ENCODE data around the gene ZC3H7B. TPM values are rescaled to one million over a fixed set of nuclear protein-coding genes. Genes with fewer than 3 reads are reported as not detected.
"Not testable (repeated sequence)": the region's sequence is repeated elsewhere in the genome, so short reads cannot be mapped to it uniquely, and the experiment has no call there.

The ZC3H7B gene
- total RNA-seq, 1 donor from 2014 or later: 47.6 TPM

- peak; percentile 99 for ATAC-seq
- DNase-seq: peak; percentile 99
- intact Hi-C loops (cut with micrococcal nuclease): no loop called here
Observed at GRCh38 chr22:41285820-41286638, 15.3 kb upstream of the ZC3H7B start, which contains the start of gene RANGAP1. Gene RANGAP1 (minus strand): TSS chr22:41286187. CDS start chr22:41281044, 5,143 bp downstream.

- DNase-seq: no peak
Observed at GRCh38 chr22:41286639-41287091, 14.7 kb upstream of the ZC3H7B start.

GRCh38 chr22:41288245-41288946 lies 12.9 kb upstream of the ZC3H7B start:
- no peak for ATAC-seq
- intact Hi-C loops (cut with micrococcal nuclease): no loop called here
- no peak for DNase-seq

More at GRCh38 chr22:41286639-41287091, 14.7 kb upstream of the ZC3H7B start:
- peak; percentile 12 for ATAC-seq
- intact Hi-C loops (cut with micrococcal nuclease): no loop called here

- ATAC-seq (no peak), DNase-seq (no peak)
- intact Hi-C loops (cut with micrococcal nuclease): no loop called here
Observed at GRCh38 chr22:41289671-41290070, 11.7 kb upstream of the ZC3H7B start.

- intact Hi-C loops (cut with micrococcal nuclease): no loop called here
- DNase-seq: no peak
- no peak for ATAC-seq
Observed at GRCh38 chr22:41290262-41291221, 10.8 kb upstream of the ZC3H7B start.

DNA sequence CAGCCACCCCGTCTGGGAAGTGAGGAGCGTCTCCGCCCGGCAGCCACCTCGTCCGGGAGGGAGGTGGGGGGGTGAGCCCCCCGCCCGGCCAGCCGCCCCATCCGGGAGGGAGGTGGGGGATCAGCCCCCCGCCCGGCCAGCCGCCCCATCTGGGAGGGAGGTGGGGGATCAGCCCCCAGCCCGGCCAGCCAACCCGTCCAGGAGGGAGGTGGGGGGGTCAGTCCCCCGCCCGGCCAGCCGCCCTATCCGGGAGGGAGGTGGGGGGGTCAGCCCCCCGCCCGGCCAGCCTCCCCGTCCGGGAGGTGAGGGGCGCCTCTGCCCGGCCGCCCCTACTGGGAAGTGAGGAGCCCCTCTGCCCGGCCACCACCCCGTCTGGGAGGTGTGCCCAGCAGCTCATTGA lies 6.5 kb upstream of the ZC3H7B start:
- DNase-seq; ATAC-seq; intact Hi-C loops (cut with micrococcal nuclease): not testable (repeated sequence)

GRCh38 chr22:41296826-41297667 lies 4.3 kb upstream of the ZC3H7B start:
- ATAC-seq (no peak), DNase-seq (no peak)
- intact Hi-C loops (cut with micrococcal nuclease): no loop called here

- intact Hi-C loops (cut with micrococcal nuclease): no loop called here
- no peak for ATAC-seq
- DNase-seq: no peak
Observed at GRCh38 chr22:41300661-41301060, 664 bp upstream of the ZC3H7B start.

DNA sequence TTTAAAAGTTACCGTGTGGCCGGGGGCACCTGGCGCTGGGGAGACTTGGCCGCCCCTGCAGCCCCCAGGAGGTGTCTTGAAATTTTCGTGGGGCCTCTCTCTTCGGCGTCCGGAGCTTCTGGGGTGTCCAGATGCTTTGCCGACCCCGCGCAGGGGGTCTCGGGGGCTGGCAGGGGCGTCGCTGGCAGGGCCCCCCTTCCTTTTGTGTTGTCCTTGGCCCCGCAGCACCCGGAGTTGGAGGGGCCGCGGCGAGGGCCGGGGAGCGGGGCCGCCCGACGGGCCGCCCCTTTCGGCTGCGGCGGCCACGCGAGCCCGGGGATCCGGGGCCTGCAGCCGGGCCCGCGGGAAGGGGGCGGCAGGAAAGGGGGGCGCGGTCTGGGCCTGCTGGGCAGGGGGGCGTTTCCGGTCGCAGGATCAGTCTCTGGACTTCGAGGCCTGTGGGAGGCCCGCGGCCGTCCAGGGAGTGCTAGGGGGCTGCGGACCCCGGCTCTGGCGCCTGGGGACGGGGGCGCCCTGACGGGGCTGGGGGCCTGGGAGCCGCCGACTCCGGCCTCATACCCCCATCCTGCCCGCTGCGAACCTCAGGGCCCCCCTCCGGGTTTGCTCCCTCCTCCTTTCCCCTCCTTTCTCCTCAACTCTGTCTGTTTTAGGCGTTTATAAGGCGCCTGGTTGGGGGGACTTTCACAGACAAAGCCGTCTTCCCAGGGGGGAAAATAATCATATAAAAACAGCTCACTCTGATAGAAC lies 869 bp downstream of the ZC3H7B start:
- intact Hi-C loops (cut with micrococcal nuclease): no loop called here
- DNase-seq: peak; percentile 40
- ATAC-seq: peak; percentile 35

GRCh38 chr22:41302811-41303210 lies 1.5 kb downstream of the ZC3H7B start:
- intact Hi-C loops (cut with micrococcal nuclease): no loop called here
- no peak for ATAC-seq
- DNase-seq: no peak

- no peak for DNase-seq
- no peak for ATAC-seq
- intact Hi-C loops (cut with micrococcal nuclease): no loop called here
Observed at GRCh38 chr22:41305646-41306045, 4.3 kb downstream of the ZC3H7B start.

GRCh38 chr22:41308054-41308453 lies 6.7 kb downstream of the ZC3H7B start:
- DNase-seq (no peak), ATAC-seq (peak; percentile 38)
- intact Hi-C loops (cut with micrococcal nuclease): no loop called here

GRCh38 chr22:41308544-41308947 lies 7.2 kb downstream of the ZC3H7B start:
- intact Hi-C loops (cut with micrococcal nuclease): no loop called here
- ATAC-seq: peak; percentile 16
- DNase-seq: peak; percentile 37

DNA sequence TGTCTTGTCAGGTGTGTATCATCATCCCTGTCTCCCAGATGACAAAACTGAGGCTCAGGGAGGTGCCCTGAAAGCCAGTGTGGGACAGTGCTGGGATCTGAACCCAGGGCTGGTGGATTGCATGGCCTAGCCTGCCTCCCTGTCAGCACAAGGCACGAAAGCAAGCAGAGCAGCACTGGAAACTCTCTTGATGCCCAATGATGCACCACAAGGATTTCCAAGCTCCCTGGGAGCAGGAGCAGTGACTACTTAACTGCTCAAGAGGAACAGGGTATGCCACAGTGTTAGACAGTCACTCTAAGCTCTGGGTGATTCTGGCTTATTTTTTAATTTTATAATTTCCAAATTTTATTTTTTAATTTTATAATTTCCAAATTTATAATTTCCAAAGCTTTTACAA lies 9.0 kb downstream of the ZC3H7B start:
- intact Hi-C loops (cut with micrococcal nuclease): no loop called here
- ATAC-seq: no peak
- no peak for DNase-seq

DNA sequence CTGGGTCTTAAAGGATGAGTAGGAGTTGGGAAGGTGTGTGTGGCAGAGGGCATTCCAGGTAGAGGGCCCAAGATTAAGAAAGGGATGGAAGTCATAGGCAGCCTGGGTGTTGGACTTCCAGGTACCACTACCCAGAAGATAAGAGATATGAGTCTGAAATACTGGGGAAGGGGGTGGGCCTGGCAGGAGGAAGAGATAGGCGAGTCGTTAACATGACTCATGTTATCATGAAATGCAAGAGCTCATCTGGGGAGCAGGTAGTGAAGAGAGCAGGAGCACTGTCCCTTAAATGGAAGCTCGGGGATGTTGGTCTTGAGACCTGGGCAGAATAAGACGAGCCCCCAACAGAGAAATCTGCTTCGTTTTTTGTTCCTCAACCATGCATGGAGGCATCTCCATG lies 10.2 kb downstream of the ZC3H7B start:
- intact Hi-C loops (cut with micrococcal nuclease): no loop called here
- ATAC-seq (no peak), DNase-seq (no peak)

- intact Hi-C loops (cut with micrococcal nuclease): no loop called here
- DNase-seq (no peak), ATAC-seq (no peak)
Observed at GRCh38 chr22:41314821-41315220, 13.5 kb downstream of the ZC3H7B start.

- intact Hi-C loops (cut with micrococcal nuclease): no loop called here
- ATAC-seq: no peak
Observed at GRCh38 chr22:41315586-41315985, 14.3 kb downstream of the ZC3H7B start.

More at GRCh38 chr22:41315586-41315985, 14.3 kb downstream of the ZC3H7B start:
- no peak for DNase-seq
